ENCODE results near the gene DPY19L3.

DNA sequence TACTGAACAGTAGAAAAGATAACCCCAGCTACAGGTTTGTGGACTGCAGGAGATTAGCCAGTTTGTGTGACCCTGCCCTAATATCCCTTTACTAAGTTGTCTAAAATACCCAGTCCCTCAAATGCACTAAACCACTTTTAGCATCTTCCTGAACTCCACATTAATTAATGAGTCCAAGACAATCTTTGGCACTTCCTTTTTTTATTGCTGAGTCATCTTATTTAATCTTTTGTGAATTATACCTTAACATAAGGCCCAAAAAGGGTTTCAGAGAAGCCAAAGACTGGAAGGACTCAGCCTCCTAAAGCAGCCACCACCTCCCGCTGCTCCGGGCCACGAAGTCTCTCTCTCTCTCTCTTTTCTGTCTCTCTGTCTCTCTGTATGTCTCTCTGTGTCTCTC is 126.7 kb downstream of the DPY19L3 start:
- TF ChIP-seq POLR2A (IDR thresholded peaks at IDR 0.05) (no peak), POLR2AphosphoS5 (IDR thresholded peaks at IDR 0.05) (no peak)
- TF ChIP-seq, protein P1, sequence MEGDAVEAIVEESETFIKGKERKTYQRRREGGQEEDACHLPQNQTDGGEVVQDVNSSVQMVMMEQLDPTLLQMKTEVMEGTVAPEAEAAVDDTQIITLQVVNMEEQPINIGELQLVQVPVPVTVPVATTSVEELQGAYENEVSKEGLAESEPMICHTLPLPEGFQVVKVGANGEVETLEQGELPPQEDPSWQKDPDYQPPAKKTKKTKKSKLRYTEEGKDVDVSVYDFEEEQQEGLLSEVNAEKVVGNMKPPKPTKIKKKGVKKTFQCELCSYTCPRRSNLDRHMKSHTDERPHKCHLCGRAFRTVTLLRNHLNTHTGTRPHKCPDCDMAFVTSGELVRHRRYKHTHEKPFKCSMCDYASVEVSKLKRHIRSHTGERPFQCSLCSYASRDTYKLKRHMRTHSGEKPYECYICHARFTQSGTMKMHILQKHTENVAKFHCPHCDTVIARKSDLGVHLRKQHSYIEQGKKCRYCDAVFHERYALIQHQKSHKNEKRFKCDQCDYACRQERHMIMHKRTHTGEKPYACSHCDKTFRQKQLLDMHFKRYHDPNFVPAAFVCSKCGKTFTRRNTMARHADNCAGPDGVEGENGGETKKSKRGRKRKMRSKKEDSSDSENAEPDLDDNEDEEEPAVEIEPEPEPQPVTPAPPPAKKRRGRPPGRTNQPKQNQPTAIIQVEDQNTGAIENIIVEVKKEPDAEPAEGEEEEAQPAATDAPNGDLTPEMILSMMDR (IDR thresholded peaks at IDR 0.05): no peak

Measured in upper lobe of left lung (tissue), 4 donors.